Neural cell (in vitro differentiated cells): ENCODE data around the gene ITGB1. TPM values are rescaled to one million over a fixed set of nuclear protein-coding genes. Genes with fewer than 3 reads are reported as not detected.

ENCODE experiments used
- H2AFZ ChIP-seq: fragments of 200-600, 300-800 bp; sonication (generic), shearing (Covaris generic); 2 replicates; pipeline ENCODE4 v1.6.0; 2014; ENCODE audit warnings: low read depth, mild to moderate bottlenecking, antibody characterized with exemption, low read length, moderate library complexity
- H3F3A ChIP-seq: fragments of 200-600 bp; shearing (Covaris generic); 2 replicates; pipeline ENCODE4 v1.6.1; 2016; ENCODE audit warnings: mild to moderate bottlenecking, moderate library complexity, mixed read lengths, antibody characterized with exemption, low read length; ENCODE audit not compliant: insufficient read depth, poor library complexity, severe bottlenecking
- H3K27ac ChIP-seq: fragments of 200-600, 300-800 bp; sonication (generic), shearing (Covaris generic); 2 replicates; pipeline ENCODE4 v1.5.1; 2014; ENCODE audit warnings: mild to moderate bottlenecking, low read length, moderate library complexity
- H3K27me3 ChIP-seq: fragments of 300-800, 200-600 bp; sonication (generic), shearing (Covaris generic); 2 replicates; pipeline ENCODE4 v1.6.0; 2014; ENCODE audit warnings: mild to moderate bottlenecking, low read depth, low read length, moderate library complexity; ENCODE audit not compliant: insufficient read depth
- H3K36me3 ChIP-seq: fragments of 300-800, 200-600 bp; sonication (generic), shearing (Covaris generic); 2 replicates; pipeline ENCODE4 v1.5.1; 2014; ENCODE audit warnings: mild to moderate bottlenecking, antibody characterized with exemption, low read length, moderate library complexity; ENCODE audit not compliant: insufficient read depth
- H3K4me2 ChIP-seq: fragments of 300-800, 200-600 bp; sonication (generic), shearing (Covaris generic); 2 replicates; pipeline ENCODE4 v1.6.0; 2014; ENCODE audit warnings: mild to moderate bottlenecking, low read length
- H3K4me3 ChIP-seq: fragments of 300-800, 200-600 bp; sonication (generic), shearing (Covaris generic); 2 replicates; pipeline ENCODE4 v1.5.1; 2014; ENCODE audit warnings: mild to moderate bottlenecking, low read length, moderate library complexity
- H3K79me2 ChIP-seq: fragments of 200-600 bp; shearing (Covaris generic); replicated peaks from 2 replicates; pipeline ENCODE4 v1.6.0; 2014; ENCODE audit warnings: mild to moderate bottlenecking, low read length, moderate library complexity; ENCODE audit not compliant: insufficient read depth
- H3K9ac ChIP-seq: fragments of 300-800, 200-600 bp; sonication (generic), shearing (Covaris generic); 2 replicates; pipeline ENCODE4 v1.6.1; 2016; ENCODE audit warnings: mild to moderate bottlenecking, low read length, mixed read lengths
- H3K9me2 ChIP-seq: fragments of 200-600 bp; shearing (Covaris generic); 2 replicates; pipeline ENCODE4 v1.6.1; 2016; ENCODE audit warnings: mild to moderate bottlenecking, low read length, mixed read lengths; ENCODE audit not compliant: insufficient read depth
- H3K9me3 ChIP-seq: fragments of 200-600, 300-800 bp; sonication (generic), shearing (Covaris generic); 2 replicates; pipeline ENCODE4 v1.6.1; 2016; ENCODE audit warnings: mild to moderate bottlenecking, mixed run types, low read length, moderate library complexity, mixed read lengths
- H4K20me1 ChIP-seq: fragments of 200-600 bp; shearing (Covaris generic); 2 replicates; pipeline ENCODE4 v1.6.1; 2016; ENCODE audit warnings: mild to moderate bottlenecking, mixed run types; ENCODE audit not compliant: insufficient read depth
- EP300 ChIP-seq: fragments of 450-650 bp; conservative IDR thresholded peaks from 2 replicates; pipeline ENCODE4 v1.6.1; 2014; ENCODE audit warnings: antibody characterized with exemption, mild to moderate bottlenecking, moderate library complexity; ENCODE audit not compliant: poor library complexity, severe bottlenecking
- EZH2 ChIP-seq: fragments of 200-600, 300-800 bp; shearing (Covaris generic), sonication (generic); IDR thresholded peaks from 2 replicates; pipeline ENCODE4 v1.6.1; 2014; ENCODE audit warnings: antibody characterized with exemption, low read length, borderline replicate concordance, mild to moderate bottlenecking; ENCODE audit not compliant: insufficient read depth, poor library complexity, severe bottlenecking
- MXI1 ChIP-seq: fragments of 450-650 bp; conservative IDR thresholded peaks from 2 replicates; pipeline ENCODE4 v1.6.1; 2014; ENCODE audit warnings: antibody characterized with exemption, mild to moderate bottlenecking; ENCODE audit not compliant: poor library complexity, severe bottlenecking
- POLR2AphosphoS5 ChIP-seq: IDR thresholded peaks from 2 replicates; pipeline ENCODE4 v1.6.1; 2012
- RAD21 ChIP-seq: fragments of 450-650 bp; conservative IDR thresholded peaks from 2 replicates; pipeline ENCODE4 v1.6.1; 2014; ENCODE audit warnings: antibody characterized with exemption, mild to moderate bottlenecking, moderate library complexity
- REST ChIP-seq: IDR thresholded peaks from 2 replicates; pipeline ENCODE4 v1.6.1; 2012; ENCODE audit warnings: borderline replicate concordance
- SMC3 ChIP-seq: fragments of 450-650 bp; conservative IDR thresholded peaks from 2 replicates; pipeline ENCODE4 v1.6.1; 2014; ENCODE audit warnings: antibody characterized with exemption, mild to moderate bottlenecking, moderate library complexity; ENCODE audit not compliant: poor library complexity
- TAF1 ChIP-seq: IDR thresholded peaks from 2 replicates; pipeline ENCODE4 v1.6.1; 2012; ENCODE audit warnings: low read depth
- polyA plus RNA-seq: library from polyadenylated mRNA; depleted of rRNA; stranded (reverse); fragments of >200 nt; gene quantifications from 2 replicates; pipeline ENCODE4 v1.2.3, GENCODE V29; 2014
- TF ChIP-seq, protein P1 (sequence below): fragments of 450-650 bp; IDR thresholded peaks from 2 replicates; pipeline ENCODE4 v1.5.1; 2014; ENCODE audit warnings: antibody characterized with exemption, mild to moderate bottlenecking, moderate library complexity; ENCODE audit not compliant: poor library complexity, severe bottlenecking

ITGB1 gene
- polyA plus RNA-seq, 1 donor from 2014 or later, result 62.4 TPM

GRCh38 chr10:32970910-32971309, 12.9 kb upstream of the ITGB1 start:
- Histone ChIP-seq H3K9me3 (no peaks in the 10 kb centered on the region), H3K9ac (no peak overlapping the region), H3K27ac (no peak overlapping the region), H3K4me2 (no peak overlapping the region), H3F3A (no peaks in the 10 kb centered on the region), H2AFZ (no peak overlapping the region), H3K36me3 (no peaks in the 10 kb centered on the region), H3K4me3 (no peak overlapping the region), H3K27me3 (no peaks in the 10 kb centered on the region), H4K20me1 (no peaks in the 10 kb centered on the region), H3K9me2 (no peaks in the 10 kb centered on the region), H3K79me2 (no peaks in the 10 kb centered on the region)
- TF ChIP-seq POLR2AphosphoS5 (no peak), SMC3 (no peak), EP300 (no peak), REST (no peak), MXI1 (no peak), TAF1 (no peak), EZH2 (no peak), RAD21 (no peak)
- TF ChIP-seq, protein P1, sequence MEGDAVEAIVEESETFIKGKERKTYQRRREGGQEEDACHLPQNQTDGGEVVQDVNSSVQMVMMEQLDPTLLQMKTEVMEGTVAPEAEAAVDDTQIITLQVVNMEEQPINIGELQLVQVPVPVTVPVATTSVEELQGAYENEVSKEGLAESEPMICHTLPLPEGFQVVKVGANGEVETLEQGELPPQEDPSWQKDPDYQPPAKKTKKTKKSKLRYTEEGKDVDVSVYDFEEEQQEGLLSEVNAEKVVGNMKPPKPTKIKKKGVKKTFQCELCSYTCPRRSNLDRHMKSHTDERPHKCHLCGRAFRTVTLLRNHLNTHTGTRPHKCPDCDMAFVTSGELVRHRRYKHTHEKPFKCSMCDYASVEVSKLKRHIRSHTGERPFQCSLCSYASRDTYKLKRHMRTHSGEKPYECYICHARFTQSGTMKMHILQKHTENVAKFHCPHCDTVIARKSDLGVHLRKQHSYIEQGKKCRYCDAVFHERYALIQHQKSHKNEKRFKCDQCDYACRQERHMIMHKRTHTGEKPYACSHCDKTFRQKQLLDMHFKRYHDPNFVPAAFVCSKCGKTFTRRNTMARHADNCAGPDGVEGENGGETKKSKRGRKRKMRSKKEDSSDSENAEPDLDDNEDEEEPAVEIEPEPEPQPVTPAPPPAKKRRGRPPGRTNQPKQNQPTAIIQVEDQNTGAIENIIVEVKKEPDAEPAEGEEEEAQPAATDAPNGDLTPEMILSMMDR, result no peak

GRCh38 chr10:32964270-32964669, 6.2 kb upstream of the ITGB1 start:
- H3K27ac ChIP-seq, result no peak overlapping the region

More at GRCh38 chr10:32964270-32964669, 6.2 kb upstream of the ITGB1 start:
- Histone ChIP-seq H3K9ac (no peak overlapping the region), H2AFZ (no peak overlapping the region), H3K36me3 (no peaks in the 10 kb centered on the region), H3K9me2 (no peaks in the 10 kb centered on the region), H3K79me2 (peaks cover 10% of the 10 kb centered on the region), H4K20me1 (no peaks in the 10 kb centered on the region), H3K27me3 (no peaks in the 10 kb centered on the region), H3F3A (no peaks in the 10 kb centered on the region), H3K4me2 (no peak overlapping the region), H3K4me3 (no peak overlapping the region), H3K9me3 (no peaks in the 10 kb centered on the region)
- TF ChIP-seq MXI1, result no peak
- TF ChIP-seq SMC3, result no peak
- no peak for TF ChIP-seq TAF1
- no peak for TF ChIP-seq RAD21
- TF ChIP-seq POLR2AphosphoS5, result no peak
- TF ChIP-seq EZH2, result no peak
- TF ChIP-seq, protein P1, result no peak
- TF ChIP-seq REST, result no peak
- TF ChIP-seq EP300, result no peak
